ENCODE data around the gene RASSF6. TPM values are rescaled to one million over a fixed set of nuclear protein-coding genes. Genes with fewer than 3 reads are reported as not detected.
A peak's percentile ranks its signal among the peaks of the same experiment; 100 is the strongest.

RASSF6 gene
- total and polyA plus RNA-seq, 2 donors from 2014 or later: 4.7 to 8.8 TPM

GRCh38 chr4:73653695-73654106 lies 33.5 kb upstream of the RASSF6 start:
- peak; percentile 60 for TF ChIP-seq CTCF (IDR thresholded peaks at IDR 0.05; ENCODE audit: borderline replicate concordance, extremely low read depth, insufficient read depth)
- no peaks in the 10 kb centered on the region for H3K4me1 ChIP-seq (ENCODE audit: control insufficient read depth in 2 of 3, insufficient read depth in 2 of 3, low read depth in 1 of 3, low read length in 3 of 3)
- H3K27me3 ChIP-seq (ENCODE audit: control insufficient read depth, insufficient read depth, low read length): no peaks in the 10 kb centered on the region
- H3K9me3 ChIP-seq (ENCODE audit: control insufficient read depth in 2 of 3, insufficient read depth in 1 of 3, low read length in 3 of 3): no peaks in the 10 kb centered on the region
- H3K4me3 ChIP-seq (ENCODE audit: low read length in 3 of 3): no peak overlapping the region
- no peak overlapping the region for H3K27ac ChIP-seq (ENCODE audit: low read depth in 2 of 2, low read length in 2 of 2)
- DNase-seq (peak in 3 of 5 donors; percentile 54 to 77 (median 63)), FAIRE-seq (peak; percentile 93)
- no peak overlapping the region for H3K9ac ChIP-seq (ENCODE audit: low read length in 3 of 3)
- intact Hi-C loops (cut with DNase I): loop anchor here (10.0 kb wide), 1 partner anchor 471 kb away; no protein-coding TSS in a partner anchor
- H3K36me3 ChIP-seq (ENCODE audit: control insufficient read depth in 2 of 3, insufficient read depth in 3 of 3, low read length in 3 of 3): no peaks in the 10 kb centered on the region

GRCh38 chr4:73650250-73650649 lies 30.0 kb upstream of the RASSF6 start:
- Histone ChIP-seq H3K4me3 (ENCODE audit: low read length in 3 of 3) (no peak overlapping the region), H3K4me1 (ENCODE audit: control insufficient read depth in 2 of 3, insufficient read depth in 2 of 3, low read depth in 1 of 3, low read length in 3 of 3) (no peaks in the 10 kb centered on the region), H3K36me3 (ENCODE audit: control insufficient read depth in 2 of 3, insufficient read depth in 3 of 3, low read length in 3 of 3) (no peaks in the 10 kb centered on the region), H3K9ac (ENCODE audit: low read length in 3 of 3) (no peak overlapping the region), H3K27ac (ENCODE audit: low read depth in 2 of 2, low read length in 2 of 2) (no peak overlapping the region), H3K27me3 (ENCODE audit: control insufficient read depth, insufficient read depth, low read length) (no peaks in the 10 kb centered on the region), H3K9me3 (ENCODE audit: control insufficient read depth in 2 of 3, insufficient read depth in 1 of 3, low read length in 3 of 3) (no peaks in the 10 kb centered on the region)
- no peak for TF ChIP-seq CTCF (IDR thresholded peaks at IDR 0.05; ENCODE audit: borderline replicate concordance, extremely low read depth, insufficient read depth)
- DNase-seq (no peak), FAIRE-seq (no peak)
- intact Hi-C loops (cut with DNase I): loop anchor here (10.0 kb wide), 1 partner anchor 475 kb away; no protein-coding TSS in a partner anchor

GRCh38 chr4:73648478-73648877 lies 28.2 kb upstream of the RASSF6 start:
- Histone ChIP-seq H3K27ac (ENCODE audit: low read depth in 2 of 2, low read length in 2 of 2) (no peak overlapping the region), H3K27me3 (ENCODE audit: control insufficient read depth, insufficient read depth, low read length) (no peaks in the 10 kb centered on the region), H3K9ac (ENCODE audit: low read length in 3 of 3) (no peak overlapping the region), H3K36me3 (ENCODE audit: control insufficient read depth in 2 of 3, insufficient read depth in 3 of 3, low read length in 3 of 3) (no peaks in the 10 kb centered on the region), H3K4me3 (ENCODE audit: low read length in 3 of 3) (no peak overlapping the region), H3K4me1 (ENCODE audit: control insufficient read depth in 2 of 3, insufficient read depth in 2 of 3, low read depth in 1 of 3, low read length in 3 of 3) (no peaks in the 10 kb centered on the region), H3K9me3 (ENCODE audit: control insufficient read depth in 2 of 3, insufficient read depth in 1 of 3, low read length in 3 of 3) (no peaks in the 10 kb centered on the region)
- intact Hi-C loops (cut with DNase I): no loop called here
- FAIRE-seq (no peak), DNase-seq (no peak)
- TF ChIP-seq CTCF (IDR thresholded peaks at IDR 0.05; ENCODE audit: borderline replicate concordance, extremely low read depth, insufficient read depth): no peak

GRCh38 chr4:73646117-73646516 lies 25.9 kb upstream of the RASSF6 start:
- FAIRE-seq (no peak), DNase-seq (no peak)
- Histone ChIP-seq H3K36me3 (ENCODE audit: control insufficient read depth in 2 of 3, insufficient read depth in 3 of 3, low read length in 3 of 3) (no peaks in the 10 kb centered on the region), H3K4me1 (ENCODE audit: control insufficient read depth in 2 of 3, insufficient read depth in 2 of 3, low read depth in 1 of 3, low read length in 3 of 3) (no peaks in the 10 kb centered on the region), H3K4me3 (ENCODE audit: low read length in 3 of 3) (no peak overlapping the region), H3K27ac (ENCODE audit: low read depth in 2 of 2, low read length in 2 of 2) (no peak overlapping the region), H3K9ac (ENCODE audit: low read length in 3 of 3) (no peak overlapping the region), H3K9me3 (ENCODE audit: control insufficient read depth in 2 of 3, insufficient read depth in 1 of 3, low read length in 3 of 3) (no peaks in the 10 kb centered on the region), H3K27me3 (ENCODE audit: control insufficient read depth, insufficient read depth, low read length) (no peaks in the 10 kb centered on the region)
- intact Hi-C loops (cut with DNase I): no loop called here
- no peak for TF ChIP-seq CTCF (IDR thresholded peaks at IDR 0.05; ENCODE audit: borderline replicate concordance, extremely low read depth, insufficient read depth)
